HG03196 (cell line): ENCODE measurements around the gene FAM200C.

Experiments used
- ATAC-seq: cut with Tn5 transposase; IDR thresholded peaks from one replicate; pipeline ENCODE4 v1.9.1; 2021; ENCODE audit not compliant: unreplicated experiment

The FAM200C gene

GRCh38 chr5:160420331-160420610, 20.4 kb upstream of the FAM200C start:
- ATAC-seq: no peak

GRCh38 chr5:160419458-160420330, 19.8 kb upstream of the FAM200C start:
- no peak for ATAC-seq

- ATAC-seq: peak; percentile 76
Observed at GRCh38 chr5:160418561-160419457, 19.0 kb upstream of the FAM200C start, which contains the start of gene SLU7. Gene SLU7, minus strand, starts transcription at chr5:160419081. Its CDS starts 3,787 bp downstream, at chr5:160415294.

GRCh38 chr5:160398806-160399205, 1.0 kb downstream of the FAM200C start:
- no peak for ATAC-seq

GRCh38 chr5:160397492-160397891, 2.4 kb downstream of the FAM200C start:
- ATAC-seq: no peak

GRCh38 chr5:160395111-160395510, 4.7 kb downstream of the FAM200C start:
- ATAC-seq: no peak

GRCh38 chr5:160390787-160391696, 8.8 kb downstream of the FAM200C start:
- no peak for ATAC-seq

- no peak for ATAC-seq
Observed at GRCh38 chr5:160387445-160387844, 12.4 kb downstream of the FAM200C start.

- no peak for ATAC-seq
Observed at GRCh38 chr5:160385496-160385895, 14.4 kb downstream of the FAM200C start.

- ATAC-seq: no peak
Observed at GRCh38 chr5:160384681-160385080, 15.2 kb downstream of the FAM200C start.

GRCh38 chr5:160382346-160382745, 17.5 kb downstream of the FAM200C start:
- ATAC-seq: no peak

GRCh38 chr5:160380041-160380440, 19.8 kb downstream of the FAM200C start:
- no peak for ATAC-seq

GRCh38 chr5:160379511-160379910, 20.3 kb downstream of the FAM200C start:
- ATAC-seq: no peak

GRCh38 chr5:160378330-160378729, 21.5 kb downstream of the FAM200C start:
- no peak for ATAC-seq

- ATAC-seq: no peak
Observed at GRCh38 chr5:160377651-160378050, 22.2 kb downstream of the FAM200C start.

- ATAC-seq: no peak
Observed at GRCh38 chr5:160376416-160376815, 23.4 kb downstream of the FAM200C start.

- ATAC-seq: no peak
Observed at GRCh38 chr5:160375701-160376100, 24.2 kb downstream of the FAM200C start.

- ATAC-seq: no peak
Observed at GRCh38 chr5:160375166-160375565, 24.7 kb downstream of the FAM200C start.

GRCh38 chr5:160371294-160371693, 28.6 kb downstream of the FAM200C start:
- no peak for ATAC-seq

GRCh38 chr5:160370713-160371034, 29.2 kb downstream of the FAM200C start:
- no peak for ATAC-seq
